Kidney tubule cell (primary cell): ENCODE results near the gene NKD2.
"Not testable (repeated sequence)": the region's sequence is repeated elsewhere in the genome, so short reads cannot be mapped to it uniquely, and the experiment has no call there.

Experiments used
- DNase-seq: peaks from one replicate; pipeline ENCODE4 v3.0.0-alpha.2; 2018; ENCODE audit warnings: low spot score

NKD2 gene

GRCh38 chr5:1000329-1000728, 8.3 kb upstream of the NKD2 start:
- no peak for DNase-seq

- DNase-seq, result not testable (repeated sequence)
Observed at GRCh38 chr5:1000831-1001230, 7.8 kb upstream of the NKD2 start.

- no peak for DNase-seq
Observed at GRCh38 chr5:1001406-1002270, 7.0 kb upstream of the NKD2 start.

- DNase-seq, result no peak
Observed at GRCh38 chr5:1002271-1002546, 6.4 kb upstream of the NKD2 start.

GRCh38 chr5:1002836-1003235, 5.8 kb upstream of the NKD2 start:
- DNase-seq, result no peak

GRCh38 chr5:1003296-1003937, 5.2 kb upstream of the NKD2 start:
- DNase-seq, result peak; percentile 81

- peak; percentile 23 for DNase-seq
Observed at GRCh38 chr5:1004461-1005248, 3.9 kb upstream of the NKD2 start.

GRCh38 chr5:1005249-1005851, 3.3 kb upstream of the NKD2 start:
- DNase-seq, result no peak

GRCh38 chr5:1005904-1006655, 2.5 kb upstream of the NKD2 start:
- no peak for DNase-seq

GRCh38 chr5:1006656-1007071, 1.9 kb upstream of the NKD2 start:
- DNase-seq, result no peak

- no peak for DNase-seq
Observed at GRCh38 chr5:1007221-1007680, 1.4 kb upstream of the NKD2 start.

GRCh38 chr5:1007681-1008450, 736 bp upstream of the NKD2 start:
- DNase-seq, result no peak

GRCh38 chr5:1009359-1010180, 968 bp downstream of the NKD2 start:
- no peak for DNase-seq

GRCh38 chr5:1010181-1010510, 1.5 kb downstream of the NKD2 start:
- no peak for DNase-seq

- DNase-seq, result no peak
Observed at GRCh38 chr5:1010641-1011046, 2.0 kb downstream of the NKD2 start.

GRCh38 chr5:1011226-1011631, 2.6 kb downstream of the NKD2 start:
- peak; percentile 49 for DNase-seq

- DNase-seq, result no peak
Observed at GRCh38 chr5:1011741-1012312, 3.2 kb downstream of the NKD2 start.

GRCh38 chr5:1012313-1012841, 3.8 kb downstream of the NKD2 start:
- no peak for DNase-seq

GRCh38 chr5:1012900-1013237, 4.3 kb downstream of the NKD2 start:
- no peak for DNase-seq
